ENCODE data around the gene CELA3B. TPM values are rescaled to one million over a fixed set of nuclear protein-coding genes. Genes with fewer than 3 reads are reported as not detected.
"Not testable (repeated sequence)": the region's sequence is repeated elsewhere in the genome, so short reads cannot be mapped to it uniquely, and the experiment has no call there.

CELA3B gene
- total and polyA plus RNA-seq, 2 of the 8 experiments (the other 6 are each of a cell fraction or from before 2014, with no cell fraction given) = not detected

DNA sequence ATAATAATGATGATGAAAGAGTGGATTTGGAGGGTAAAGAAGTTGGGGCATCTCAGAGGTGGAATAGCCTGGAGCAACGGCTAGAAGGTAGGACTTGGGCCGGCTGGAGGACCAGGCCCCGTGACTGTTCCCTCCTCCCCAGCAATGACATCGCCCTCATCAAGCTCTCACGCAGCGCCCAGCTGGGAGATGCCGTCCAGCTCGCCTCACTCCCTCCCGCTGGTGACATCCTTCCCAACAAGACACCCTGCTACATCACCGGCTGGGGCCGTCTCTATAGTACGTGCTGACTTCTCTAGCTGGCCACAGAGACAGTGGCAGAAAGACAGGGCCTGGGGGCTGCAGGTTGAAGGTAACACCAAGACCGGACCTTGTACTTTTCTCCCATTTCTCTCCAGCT lies 29.9 kb downstream of the CELA3B start:
- H3K9ac ChIP-seq (replicated peaks in 1 of 4; ENCODE audit: extremely low read depth in 1 of 4, low read depth in 3 of 4, low read length in 3 of 4); H3K14ac ChIP-seq (ENCODE audit: insufficient read length); H3K79me1 ChIP-seq (ENCODE audit: low read depth, low read length); H4K91ac ChIP-seq (replicated peaks; ENCODE audit: insufficient read length, low read length); H3K36me3 ChIP-seq (ENCODE audit: control insufficient read depth in 2 of 4, insufficient read depth in 4 of 4, low read length in 3 of 4); H2BK120ac ChIP-seq (replicated peaks; ENCODE audit: low read depth, low read length); H3K56ac ChIP-seq (replicated peaks; ENCODE audit: insufficient read length, low read depth, low read length); H3K4ac ChIP-seq (replicated peaks; ENCODE audit: insufficient read length, low read depth, low read length); H4K20me1 ChIP-seq (replicated peaks in 1 of 2; ENCODE audit: control insufficient read depth in 1 of 2, insufficient read depth in 2 of 2, low read length in 2 of 2); H3K4me3 ChIP-seq (ENCODE audit: extremely low read depth in 1 of 4, insufficient read depth in 2 of 4, low read depth in 3 of 4, low read length in 4 of 4); H2BK12ac ChIP-seq (ENCODE audit: low read depth, low read length); H3K18ac ChIP-seq (ENCODE audit: extremely low read depth, low read length); H2BK15ac ChIP-seq (ENCODE audit: low read length); H3K23me2 ChIP-seq (ENCODE audit: low read depth, low read length); H3K27me3 ChIP-seq (replicated peaks in 1 of 4; ENCODE audit: control insufficient read depth in 3 of 4, extremely low read depth in 1 of 4, insufficient read depth in 3 of 4, low read length in 3 of 4); H4K8ac ChIP-seq (ENCODE audit: extremely low read depth, insufficient read depth, low read length); H3K9me3 ChIP-seq (ENCODE audit: insufficient read depth in 2 of 2, low read depth in 1 of 2, low read length in 1 of 2); H2AFZ ChIP-seq (ENCODE audit: low read length); POLR2A ChIA-PET (ENCODE audit: partially characterized antibody); H3K4me1 ChIP-seq (replicated peaks in 1 of 4; ENCODE audit: control insufficient read depth in 3 of 4, insufficient read depth in 4 of 4, low read length in 3 of 4); H3K27ac ChIP-seq (ENCODE audit: low read depth, low read length); FAIRE-seq; H2BK20ac ChIP-seq (ENCODE audit: low read length); H3K79me2 ChIP-seq (ENCODE audit: control insufficient read depth in 1 of 2, insufficient read depth in 2 of 2, low read length in 2 of 2); H3K23ac ChIP-seq (ENCODE audit: insufficient read length); H2BK5ac ChIP-seq (ENCODE audit: low read depth, low read length); H3K4me2 ChIP-seq (ENCODE audit: insufficient read depth in 1 of 2, low read depth in 2 of 2, low read length in 2 of 2); DNase-seq (ENCODE audit: low read depth in 1 of 2, low spot score in 2 of 2); H4K5ac ChIP-seq (ENCODE audit: insufficient read length, low read depth, low read length); H2AK5ac ChIP-seq (ENCODE audit: low read depth, low read length): not testable (repeated sequence)
- WGBS, 2 experiments (ENCODE audit: extremely low coverage in 1 of 2, insufficient coverage in 1 of 2, insufficient read length in 1 of 2, insufficient replicate concordance in 2 of 2, low coverage in 1 of 2, low lambda C conversion rate in 2 of 2, missing lambda C conversion rate in 1 of 2) = 87% methylated on average over 12 of the region's 13 CpGs; no CpG with 5 or more reads in 1 of the 2 experiments
- CTCF ChIA-PET (ENCODE audit: partially characterized antibody) = interaction anchor here (1.1 to 1.7 kb wide), 3 partner anchors 17 to 40 kb away, joined by 3 read pairs; no protein-coding TSS in a partner anchor

GRCh38 chr1:22007262-22007661 lies 30.4 kb downstream of the CELA3B start:
- H4K5ac ChIP-seq (ENCODE audit: insufficient read length, low read depth, low read length); POLR2A ChIA-PET (ENCODE audit: partially characterized antibody); H3K14ac ChIP-seq (ENCODE audit: insufficient read length); H3K27ac ChIP-seq (ENCODE audit: low read depth, low read length); H4K20me1 ChIP-seq (replicated peaks in 1 of 2; ENCODE audit: control insufficient read depth in 1 of 2, insufficient read depth in 2 of 2, low read length in 2 of 2); FAIRE-seq; DNase-seq (ENCODE audit: low read depth in 1 of 2, low spot score in 2 of 2); H4K91ac ChIP-seq (replicated peaks; ENCODE audit: insufficient read length, low read length); H3K4me1 ChIP-seq (replicated peaks in 1 of 4; ENCODE audit: control insufficient read depth in 3 of 4, insufficient read depth in 4 of 4, low read length in 3 of 4); H2BK15ac ChIP-seq (ENCODE audit: low read length); H2BK12ac ChIP-seq (ENCODE audit: low read depth, low read length); H3K9ac ChIP-seq (replicated peaks in 1 of 4; ENCODE audit: extremely low read depth in 1 of 4, low read depth in 3 of 4, low read length in 3 of 4); H2BK120ac ChIP-seq (replicated peaks; ENCODE audit: low read depth, low read length); H2BK5ac ChIP-seq (ENCODE audit: low read depth, low read length); H3K27me3 ChIP-seq (replicated peaks in 1 of 4; ENCODE audit: control insufficient read depth in 3 of 4, extremely low read depth in 1 of 4, insufficient read depth in 3 of 4, low read length in 3 of 4); H3K18ac ChIP-seq (ENCODE audit: extremely low read depth, low read length); H2AFZ ChIP-seq (ENCODE audit: low read length); H3K4me2 ChIP-seq (ENCODE audit: insufficient read depth in 1 of 2, low read depth in 2 of 2, low read length in 2 of 2); H3K79me2 ChIP-seq (ENCODE audit: control insufficient read depth in 1 of 2, insufficient read depth in 2 of 2, low read length in 2 of 2); H3K79me1 ChIP-seq (ENCODE audit: low read depth, low read length); H4K8ac ChIP-seq (ENCODE audit: extremely low read depth, insufficient read depth, low read length); H3K36me3 ChIP-seq (ENCODE audit: control insufficient read depth in 2 of 4, insufficient read depth in 4 of 4, low read length in 3 of 4); H2AK5ac ChIP-seq (ENCODE audit: low read depth, low read length); H3K56ac ChIP-seq (replicated peaks; ENCODE audit: insufficient read length, low read depth, low read length); H3K4me3 ChIP-seq (ENCODE audit: extremely low read depth in 1 of 4, insufficient read depth in 2 of 4, low read depth in 3 of 4, low read length in 4 of 4); H3K23me2 ChIP-seq (ENCODE audit: low read depth, low read length); H3K23ac ChIP-seq (ENCODE audit: insufficient read length); H3K9me3 ChIP-seq (ENCODE audit: insufficient read depth in 2 of 2, low read depth in 1 of 2, low read length in 1 of 2); H3K4ac ChIP-seq (replicated peaks; ENCODE audit: insufficient read length, low read depth, low read length); H2BK20ac ChIP-seq (ENCODE audit: low read length): not testable (repeated sequence)
- CTCF ChIA-PET (ENCODE audit: partially characterized antibody) = interaction anchor here (0.6 to 1.7 kb wide), 2 partner anchors 16 to 300 kb away, joined by 3 to 6 read pairs; no protein-coding TSS in a partner anchor
- WGBS, 2 experiments (ENCODE audit: extremely low coverage in 1 of 2, insufficient coverage in 1 of 2, insufficient read length in 1 of 2, insufficient replicate concordance in 2 of 2, low coverage in 1 of 2, low lambda C conversion rate in 2 of 2, missing lambda C conversion rate in 1 of 2) = 95% methylated on average over 9 of the region's 10 CpGs; no CpG with 5 or more reads in 1 of the 2 experiments

Measured in H1 (cell line).